Measurements from ENCODE around the gene CAMP. TPM values are rescaled to one million over a fixed set of nuclear protein-coding genes. Genes with fewer than 3 reads are reported as not detected.
A peak's percentile ranks its signal among the peaks of the same experiment; 100 is the strongest.

CAMP gene

GRCh38 chr3:48274452-48274851 lies 51.2 kb downstream of the CAMP start:
- Histone ChIP-seq H3K27ac (ENCODE audit: low read length, poor library complexity, severe bottlenecking) (no peak overlapping the region), H3K18ac (ENCODE audit: low read depth in 1 of 2, low read length in 2 of 2) (no peak overlapping the region), H4K91ac (ENCODE audit: low read length) (no peak overlapping the region), H3K23ac (ENCODE audit: low read length in 2 of 2) (peak overlapping the region in 1 of 2 experiments; percentile 16), H3K4me2 (ENCODE audit: low read length, poor library complexity, severe bottlenecking) (no peak overlapping the region), H4K8ac (ENCODE audit: low read length) (peak overlapping the region; percentile 39), H3K36me3 (ENCODE audit: control insufficient read depth in 1 of 2, insufficient read depth in 2 of 2, low read depth in 1 of 2, low read length in 2 of 2) (peaks cover 0 to 6% of the 10 kb centered on the region in 2 experiments), H3K79me1 (replicated peaks; ENCODE audit: low read length, poor library complexity, severe bottlenecking) (no peaks in the 10 kb centered on the region), H3K4ac (ENCODE audit: low read depth in 1 of 2, low read length in 2 of 2) (no peak overlapping the region), H3K14ac (ENCODE audit: low read length in 2 of 2) (no peak overlapping the region), H3K4me1 (ENCODE audit: control insufficient read depth, insufficient read depth, low read depth, low read length) (peaks cover 2% of the 10 kb centered on the region), H2BK5ac (ENCODE audit: low read depth, low read length, poor library complexity, severe bottlenecking) (no peak overlapping the region), H2BK12ac (ENCODE audit: low read length in 2 of 2) (no peak overlapping the region), H2BK15ac (ENCODE audit: low read depth, poor library complexity, severe bottlenecking) (no peak overlapping the region), H3K27me3 (ENCODE audit: control insufficient read depth in 1 of 2, insufficient read depth in 1 of 2, low read length in 2 of 2) (no peaks in the 10 kb centered on the region), H2BK120ac (ENCODE audit: low read depth, low read length) (no peak overlapping the region), H3K4me3 (ENCODE audit: insufficient read depth in 1 of 2, low read depth in 1 of 2, low read length in 2 of 2) (no peak overlapping the region), H2AFZ (ENCODE audit: low read depth, low read length) (no peak overlapping the region), H3K9me3 (ENCODE audit: control insufficient read depth, low read length) (no peaks in the 10 kb centered on the region), H2AK5ac (ENCODE audit: low read length, severe bottlenecking) (no peak overlapping the region), H3K9ac (ENCODE audit: low read length) (no peak overlapping the region)
- no peak for DNase-seq
- WGBS, result 96% methylated on average over 10 of the region's 10 CpGs

Small RNA genes within 50 kb of the gene (small RNA-seq; reads per million reads assigned to genes)
- gene MIR4443 (ENCODE audit: low read depth) (not detected), gene NDUFB1P1 (ENCODE audit: low read depth) (not detected), gene RNU7-128P (ENCODE audit: low read depth) (not detected)
